Omental fat pad (tissue), 4 donors: ENCODE data around the gene NATD1. TPM values are rescaled to one million over a fixed set of nuclear protein-coding genes. Genes with fewer than 3 reads are reported as not detected.

ENCODE experiments used
- ATAC-seq: fragments of 150-250 bp; one replicate; pipeline ENCODE4 v1.9.1; 2016; ENCODE audit warnings: mild to moderate bottlenecking, moderate library complexity; ENCODE audit not compliant: low FRiP score
- DNase-seq: peaks from one replicate; pipeline ENCODE4 v3.0.0-alpha.2; 2019; ENCODE audit warnings: low spot score
- CTCF ChIP-seq, 3 donors: fragments of 450-650 bp; IDR thresholded peaks; one replicate each; pipeline ENCODE4 v1.5.1; 2016 to 2017; ENCODE audit warnings: antibody characterized with exemption in 3 of 3, mild to moderate bottlenecking in 3 of 3, moderate library complexity in 2 of 3
- total RNA-seq, 4 donors: library from RNA; depleted of rRNA; stranded (reverse); fragments of >200 nt; gene quantifications; one replicate each; pipeline ENCODE4 v1.1.0, GENCODE V29; 2016

Gene NATD1
- total RNA-seq, 4 donors from 2014 or later = 7.5 to 19.1 (median 9.6) TPM

- DNase-seq (no peak), ATAC-seq (no peak)
- TF ChIP-seq CTCF (IDR thresholded peaks at IDR 0.05) = no peak
Measured at GRCh38 chr17:21279582-21279981, 26.4 kb upstream of the NATD1 start.

DNA sequence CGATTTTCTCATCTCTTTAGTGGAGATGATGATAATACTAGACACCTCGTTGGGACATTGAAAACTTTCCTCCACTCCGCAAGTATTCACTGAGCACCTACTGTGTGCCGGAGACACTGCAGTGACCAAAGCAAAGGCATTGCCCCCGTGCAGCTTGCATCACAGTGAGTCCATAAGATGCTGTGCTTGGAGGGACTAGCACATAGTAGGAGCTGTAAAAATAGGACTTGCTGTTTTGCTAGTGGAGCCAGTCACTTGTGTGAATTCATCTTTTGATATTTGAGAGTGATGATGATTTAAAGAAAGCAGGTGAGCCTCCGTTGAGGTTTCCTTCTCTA is 26.0 kb upstream of the NATD1 start:
- DNase-seq = no peak
- TF ChIP-seq CTCF (IDR thresholded peaks at IDR 0.05) = no peak

GRCh38 chr17:21278450-21279197 is 25.4 kb upstream of the NATD1 start:
- DNase-seq (no peak), ATAC-seq (peak; percentile 19)
- TF ChIP-seq CTCF (IDR thresholded peaks at IDR 0.05) = no peak

More for the DNA sequence above, 26.0 kb upstream of the NATD1 start:
- ATAC-seq = no peak

DNA sequence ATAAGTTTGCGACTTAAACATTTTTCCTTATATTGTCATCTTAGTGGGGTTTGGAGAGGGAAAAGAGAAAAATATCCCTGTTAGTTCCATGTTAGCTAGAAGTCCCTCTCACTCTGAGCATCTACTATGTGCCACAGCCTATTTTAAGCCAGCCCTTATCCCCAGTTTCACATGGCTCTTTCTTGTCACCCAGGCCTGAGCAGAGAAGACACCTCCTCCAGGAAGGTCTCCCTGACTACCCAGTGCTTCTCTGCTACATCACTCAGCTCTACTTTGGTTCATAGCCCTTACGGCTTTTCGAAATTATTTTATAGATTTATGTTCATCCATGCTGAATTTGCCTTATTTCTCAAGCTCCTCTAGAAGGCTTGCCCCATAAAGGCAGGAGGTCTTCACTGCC is 24.1 kb upstream of the NATD1 start:
- TF ChIP-seq CTCF (IDR thresholded peaks at IDR 0.05) = no peak
- ATAC-seq (no peak), DNase-seq (no peak)

- ATAC-seq (no peak), DNase-seq (no peak)
Measured at GRCh38 chr17:21276264-21276588, 23.0 kb upstream of the NATD1 start.

DNA sequence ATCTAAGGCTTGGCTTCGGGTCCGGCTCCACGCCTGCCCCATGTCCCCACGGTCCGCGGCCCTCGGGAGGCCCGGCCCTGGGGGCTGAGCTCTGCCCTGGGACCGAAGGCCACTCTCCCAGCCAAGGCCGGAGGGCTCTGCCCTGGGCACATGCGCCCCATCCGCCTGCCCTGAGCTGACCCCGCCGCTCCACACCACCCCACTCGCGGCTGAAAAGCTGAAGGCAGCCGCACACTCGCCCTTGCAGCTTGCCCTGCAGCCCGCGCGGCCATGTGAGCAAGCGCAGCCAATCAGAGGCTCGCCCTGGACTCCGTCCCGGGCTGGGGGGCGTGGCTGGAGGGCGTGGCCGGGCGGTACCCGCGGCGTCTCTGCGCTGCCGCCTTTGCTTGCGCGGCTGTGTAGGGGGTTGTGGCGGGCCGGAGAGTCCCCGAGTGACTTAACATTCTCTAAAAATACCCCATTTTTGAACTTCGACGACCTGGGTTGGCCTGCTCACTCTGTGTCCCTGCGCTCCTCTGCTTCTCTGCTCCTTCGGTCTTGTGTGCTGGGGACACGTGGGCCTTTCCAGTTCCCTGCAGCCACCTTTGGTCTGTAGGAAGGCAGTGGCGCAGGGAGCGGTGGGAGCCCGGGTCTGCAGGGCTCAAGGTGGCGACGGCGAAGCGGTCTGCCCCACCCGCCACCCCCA is 22.5 kb upstream of the NATD1 start:
- TF ChIP-seq CTCF (IDR thresholded peaks at IDR 0.05) = no peak
- ATAC-seq (peak; percentile 85), DNase-seq (peak; percentile 89)

More at GRCh38 chr17:21276264-21276588, 23.0 kb upstream of the NATD1 start:
- no peak for TF ChIP-seq CTCF (IDR thresholded peaks at IDR 0.05)

GRCh38 chr17:21275047-21275578 is 21.9 kb upstream of the NATD1 start:
- TF ChIP-seq CTCF (IDR thresholded peaks at IDR 0.05) = no peak
- no peak for DNase-seq
- no peak for ATAC-seq
